ENCODE results near the gene POLD1.

POLD1 gene

DNA sequence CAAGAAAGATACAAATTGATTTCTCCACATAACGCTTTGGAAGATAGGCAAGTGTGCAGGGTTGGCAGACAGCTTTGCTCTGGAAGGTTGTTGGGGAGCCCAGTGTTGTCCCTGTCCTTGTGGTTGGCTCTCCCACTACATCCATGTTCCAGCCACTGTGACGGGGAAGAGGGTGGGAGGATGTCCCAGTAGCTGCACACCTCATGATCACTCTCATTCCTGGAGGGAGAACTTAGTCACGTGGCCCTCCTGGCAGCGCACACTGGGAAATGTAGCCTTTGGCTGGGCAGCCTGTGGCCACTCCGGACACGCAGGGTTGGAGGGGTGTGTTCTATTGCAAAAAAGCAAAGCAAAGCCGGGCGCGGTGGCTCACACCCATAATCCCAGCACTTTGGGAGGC, 9.9 kb downstream of the POLD1 start:
- FAIRE-seq: no peak

DNA sequence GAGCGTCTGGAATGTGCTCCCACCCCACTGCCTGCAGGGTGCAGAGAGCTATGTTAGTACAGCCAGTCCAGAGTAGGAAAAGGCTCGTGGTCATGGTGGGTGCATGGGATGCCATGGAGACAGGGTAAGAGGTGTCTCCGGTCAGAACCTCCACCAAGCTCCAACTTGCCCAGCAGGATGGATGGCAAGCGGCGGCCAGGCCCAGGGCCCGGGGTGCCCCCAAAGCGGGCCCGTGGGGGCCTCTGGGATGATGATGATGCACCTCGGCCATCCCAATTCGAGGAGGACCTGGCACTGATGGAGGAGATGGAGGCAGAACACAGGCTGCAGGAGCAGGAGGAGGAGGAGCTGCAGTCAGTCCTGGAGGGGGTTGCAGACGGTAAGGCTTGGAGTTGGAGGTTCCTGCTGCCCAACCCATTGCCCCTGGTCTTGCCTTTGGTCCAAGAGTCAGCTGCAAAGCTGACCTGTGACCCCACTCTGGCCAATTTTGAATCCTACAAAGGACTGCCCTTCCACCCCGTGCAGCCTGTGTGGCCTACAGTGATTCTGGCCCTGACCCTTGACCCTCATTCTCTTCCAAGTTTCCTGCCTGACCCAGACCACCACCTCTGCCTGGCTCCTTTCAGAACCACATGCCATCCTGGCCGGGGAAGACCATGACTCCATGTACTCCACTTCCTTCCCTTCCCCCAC, 14.7 kb downstream of the POLD1 start:
- no peak for FAIRE-seq

DNA sequence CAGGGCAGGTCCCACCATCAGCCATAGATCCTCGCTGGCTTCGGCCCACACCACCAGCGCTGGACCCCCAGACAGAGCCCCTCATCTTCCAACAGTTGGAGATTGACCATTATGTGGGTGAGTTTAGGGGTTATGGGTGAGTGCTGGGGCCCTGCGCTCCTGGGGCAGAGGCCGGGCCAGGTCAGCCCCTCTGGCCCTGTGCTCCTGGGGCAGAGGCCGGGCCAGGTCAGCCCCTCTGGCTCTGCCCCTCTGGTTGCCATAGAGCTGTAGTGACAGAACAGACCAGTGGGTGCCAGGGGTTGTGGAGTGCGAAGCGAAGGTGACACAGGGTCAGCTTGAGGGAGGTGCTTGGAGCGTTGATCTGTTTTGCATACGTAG, 15.2 kb downstream of the POLD1 start:
- FAIRE-seq: no peak

DNA sequence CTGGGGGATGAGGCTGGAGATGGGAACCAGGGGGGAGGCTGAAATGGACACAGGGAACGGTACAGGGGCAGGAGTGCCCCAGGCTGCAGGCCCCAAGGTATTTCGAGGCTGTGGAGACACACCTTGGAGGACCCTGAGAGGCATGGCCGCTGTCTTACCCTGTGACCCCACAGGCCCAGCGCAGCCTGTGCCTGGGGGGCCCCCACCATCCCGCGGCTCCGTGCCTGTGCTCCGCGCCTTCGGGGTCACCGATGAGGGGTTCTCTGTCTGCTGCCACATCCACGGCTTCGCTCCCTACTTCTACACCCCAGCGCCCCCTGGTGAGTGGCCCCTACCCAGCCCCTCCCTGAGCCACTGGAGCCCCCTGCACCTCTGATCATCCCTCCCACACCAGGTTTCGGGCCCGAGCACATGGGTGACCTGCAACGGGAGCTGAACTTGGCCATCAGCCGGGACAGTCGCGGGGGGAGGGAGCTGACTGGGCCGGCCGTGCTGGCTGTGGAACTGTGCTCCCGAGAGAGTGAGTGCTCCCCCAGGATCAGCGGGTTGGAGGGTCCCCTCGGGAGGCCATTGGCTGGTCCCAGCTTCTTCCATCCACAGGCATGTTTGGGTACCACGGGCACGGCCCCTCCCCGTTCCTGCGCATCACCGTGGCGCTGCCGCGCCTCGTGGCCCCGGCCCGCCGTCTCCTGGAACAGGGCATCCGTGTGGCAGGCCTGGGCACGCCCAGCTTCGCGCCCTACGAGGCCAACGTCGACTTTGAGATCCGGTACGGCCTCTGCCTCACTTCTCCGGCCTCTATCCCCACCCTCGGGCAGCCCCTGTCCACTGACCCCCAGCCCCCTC, 17.7 kb downstream of the POLD1 start:
- FAIRE-seq: no peak

DNA sequence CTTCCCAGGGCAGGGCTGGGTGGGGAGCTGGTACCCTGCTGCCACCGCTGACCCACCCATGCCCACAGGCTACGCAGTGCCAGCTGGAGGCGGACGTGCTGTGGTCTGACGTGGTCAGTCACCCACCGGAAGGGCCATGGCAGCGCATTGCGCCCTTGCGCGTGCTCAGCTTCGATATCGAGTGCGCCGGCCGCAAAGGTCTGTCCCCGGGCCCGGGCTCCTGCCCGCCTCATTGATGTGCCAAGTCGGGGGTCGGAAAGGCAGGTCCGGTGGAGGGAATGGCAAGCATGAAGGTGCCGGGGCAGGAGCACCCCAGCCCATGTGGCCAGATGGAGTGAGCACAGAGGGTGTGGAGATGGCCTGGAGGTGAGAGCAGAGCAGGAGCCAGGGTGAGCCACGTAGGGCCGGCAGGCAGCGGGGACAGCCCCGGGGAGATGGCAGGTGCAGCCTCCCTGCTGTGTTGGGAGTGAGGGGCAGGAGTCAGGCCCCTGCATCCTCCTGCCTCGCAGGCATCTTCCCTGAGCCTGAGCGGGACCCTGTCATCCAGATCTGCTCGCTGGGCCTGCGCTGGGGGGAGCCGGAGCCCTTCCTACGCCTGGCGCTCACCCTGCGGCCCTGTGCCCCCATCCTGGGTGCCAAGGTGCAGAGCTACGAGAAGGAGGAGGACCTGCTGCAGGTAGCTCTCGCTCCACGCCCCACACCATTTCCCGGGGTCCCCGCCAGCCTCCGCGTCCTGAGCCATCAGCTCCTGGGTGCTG, 18.6 kb downstream of the POLD1 start:
- no peak for FAIRE-seq

DNA sequence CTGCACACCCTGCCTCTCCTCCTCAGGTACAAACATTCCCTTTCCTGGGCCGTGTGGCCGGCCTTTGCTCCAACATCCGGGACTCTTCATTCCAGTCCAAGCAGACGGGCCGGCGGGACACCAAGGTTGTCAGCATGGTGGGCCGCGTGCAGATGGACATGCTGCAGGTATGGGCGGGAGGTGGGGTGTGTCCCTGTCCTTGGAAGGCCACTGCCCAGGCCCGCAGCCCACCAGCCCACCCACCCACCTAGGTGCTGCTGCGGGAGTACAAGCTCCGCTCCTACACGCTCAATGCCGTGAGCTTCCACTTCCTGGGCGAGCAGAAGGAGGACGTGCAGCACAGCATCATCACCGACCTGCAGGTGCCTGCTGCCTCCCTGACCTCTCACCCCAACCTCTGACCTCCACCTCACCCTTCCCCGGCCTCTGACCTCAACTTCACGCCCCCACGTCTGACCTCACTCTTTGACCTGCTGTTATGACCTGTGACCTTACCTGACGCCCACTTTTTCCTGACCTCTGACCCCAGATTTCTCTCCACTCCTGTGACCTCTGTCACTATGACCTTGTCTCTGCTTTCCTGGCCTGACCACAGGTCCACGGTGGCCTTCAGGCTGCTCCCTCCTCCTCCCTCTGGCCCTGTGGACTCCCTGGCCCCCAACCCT, 22.1 kb downstream of the POLD1 start:
- FAIRE-seq: no peak

DNA sequence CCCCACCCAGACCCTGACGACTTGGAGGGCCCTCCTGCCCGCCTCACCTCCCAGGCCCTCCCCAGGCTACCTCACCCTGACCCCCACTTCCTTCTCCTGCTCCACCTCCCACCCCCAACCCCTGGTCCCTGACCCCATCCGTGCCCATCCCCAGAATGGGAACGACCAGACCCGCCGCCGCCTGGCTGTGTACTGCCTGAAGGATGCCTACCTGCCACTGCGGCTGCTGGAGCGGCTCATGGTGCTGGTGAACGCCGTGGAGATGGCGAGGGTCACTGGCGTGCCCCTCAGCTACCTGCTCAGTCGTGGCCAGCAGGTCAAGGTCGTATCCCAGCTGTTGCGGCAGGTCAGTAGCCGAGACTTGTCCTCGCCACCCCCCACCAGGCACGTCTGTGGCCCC, 22.7 kb downstream of the POLD1 start:
- FAIRE-seq: no peak

DNA sequence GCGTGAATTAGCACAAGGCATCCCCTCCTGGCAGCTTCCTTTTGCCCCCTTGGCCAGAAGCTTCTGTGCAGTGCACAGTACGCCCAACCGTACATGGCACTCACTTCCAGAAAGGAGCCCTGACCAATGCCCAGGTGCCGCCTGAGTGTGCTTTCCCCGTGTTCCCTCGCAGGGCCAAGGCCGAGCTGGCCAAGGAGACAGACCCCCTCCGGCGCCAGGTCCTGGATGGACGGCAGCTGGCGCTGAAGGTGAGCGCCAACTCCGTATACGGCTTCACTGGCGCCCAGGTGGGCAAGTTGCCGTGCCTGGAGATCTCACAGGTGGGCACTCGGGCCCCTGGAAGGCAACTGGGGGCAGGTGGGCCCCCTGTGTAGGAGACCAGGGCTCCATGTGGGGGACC, 25.2 kb downstream of the POLD1 start:
- no peak for FAIRE-seq

DNA sequence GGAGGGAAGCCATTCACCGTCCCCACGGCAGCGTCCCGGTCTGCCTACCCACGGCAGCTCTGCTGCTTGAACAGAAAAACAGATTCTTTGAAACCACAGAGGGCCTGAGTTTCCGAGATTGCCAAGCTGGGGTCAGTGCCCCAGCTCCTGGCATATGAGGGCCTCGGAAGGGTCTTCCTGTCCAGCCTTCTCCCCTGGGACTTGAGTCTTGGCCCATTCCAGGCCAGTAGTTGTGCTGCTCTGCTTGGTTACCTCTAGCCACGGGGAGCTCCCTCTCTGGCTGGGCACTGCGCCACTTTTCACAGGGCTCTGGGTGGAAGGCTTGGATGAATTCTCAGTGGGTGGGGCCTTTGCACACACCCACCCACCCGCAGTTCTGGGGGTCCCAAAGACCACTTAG, 26.0 kb downstream of the POLD1 start:
- FAIRE-seq: no peak

DNA sequence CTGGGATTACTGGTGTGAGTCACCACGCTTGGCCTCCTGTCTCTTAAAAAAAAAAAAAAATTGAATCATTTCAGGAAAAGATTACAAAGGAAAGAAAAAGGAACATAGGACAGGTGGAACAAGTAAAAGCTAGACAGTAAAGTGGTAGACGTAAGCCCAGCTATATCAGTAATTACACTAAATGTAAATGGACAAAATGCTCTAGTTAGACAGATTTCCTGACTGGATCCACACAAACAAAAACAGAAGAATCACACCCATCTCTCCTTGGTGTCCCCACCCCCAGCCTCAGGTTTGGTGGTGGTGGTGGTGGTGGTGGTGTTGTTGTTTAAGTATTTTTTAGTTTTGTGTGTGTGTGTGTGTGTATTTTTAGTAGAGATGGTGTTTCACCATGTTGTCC, 28.3 kb downstream of the POLD1 start:
- FAIRE-seq: no peak

DNA sequence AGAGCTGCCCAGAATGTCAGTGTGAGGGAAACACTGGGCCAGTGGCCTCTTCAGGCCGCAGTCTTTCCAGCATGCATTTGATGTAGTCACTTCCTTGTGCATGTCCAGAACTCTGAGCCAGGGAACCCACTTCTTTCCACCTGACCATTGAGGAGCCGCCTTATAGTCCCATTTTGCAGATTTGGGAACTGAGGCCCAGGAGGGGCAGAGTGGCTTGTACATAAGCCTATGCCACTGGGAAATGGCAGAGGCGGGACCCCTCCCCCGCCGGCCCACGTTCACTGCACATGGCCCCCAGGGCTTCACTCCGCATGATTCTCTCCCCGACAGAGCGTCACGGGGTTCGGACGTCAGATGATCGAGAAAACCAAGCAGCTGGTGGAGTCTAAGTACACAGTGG, 28.9 kb downstream of the POLD1 start:
- FAIRE-seq: no peak

DNA sequence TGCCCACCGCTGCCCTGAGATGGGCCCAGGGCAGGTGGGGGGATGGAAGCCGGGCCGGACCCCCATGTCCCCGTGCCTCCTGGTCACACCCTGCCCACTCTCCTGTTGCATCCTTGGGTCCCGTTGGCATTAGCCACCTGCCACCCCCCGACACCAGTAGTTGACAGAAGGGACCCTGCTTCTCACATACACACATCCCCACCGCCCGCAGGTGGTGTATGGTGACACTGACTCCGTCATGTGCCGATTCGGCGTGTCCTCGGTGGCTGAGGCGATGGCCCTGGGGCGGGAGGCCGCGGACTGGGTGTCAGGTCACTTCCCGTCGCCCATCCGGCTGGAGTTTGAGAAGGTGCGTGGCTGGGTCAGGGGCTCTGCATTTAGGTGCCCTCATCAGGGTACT, 29.4 kb downstream of the POLD1 start:
- no peak for FAIRE-seq

DNA sequence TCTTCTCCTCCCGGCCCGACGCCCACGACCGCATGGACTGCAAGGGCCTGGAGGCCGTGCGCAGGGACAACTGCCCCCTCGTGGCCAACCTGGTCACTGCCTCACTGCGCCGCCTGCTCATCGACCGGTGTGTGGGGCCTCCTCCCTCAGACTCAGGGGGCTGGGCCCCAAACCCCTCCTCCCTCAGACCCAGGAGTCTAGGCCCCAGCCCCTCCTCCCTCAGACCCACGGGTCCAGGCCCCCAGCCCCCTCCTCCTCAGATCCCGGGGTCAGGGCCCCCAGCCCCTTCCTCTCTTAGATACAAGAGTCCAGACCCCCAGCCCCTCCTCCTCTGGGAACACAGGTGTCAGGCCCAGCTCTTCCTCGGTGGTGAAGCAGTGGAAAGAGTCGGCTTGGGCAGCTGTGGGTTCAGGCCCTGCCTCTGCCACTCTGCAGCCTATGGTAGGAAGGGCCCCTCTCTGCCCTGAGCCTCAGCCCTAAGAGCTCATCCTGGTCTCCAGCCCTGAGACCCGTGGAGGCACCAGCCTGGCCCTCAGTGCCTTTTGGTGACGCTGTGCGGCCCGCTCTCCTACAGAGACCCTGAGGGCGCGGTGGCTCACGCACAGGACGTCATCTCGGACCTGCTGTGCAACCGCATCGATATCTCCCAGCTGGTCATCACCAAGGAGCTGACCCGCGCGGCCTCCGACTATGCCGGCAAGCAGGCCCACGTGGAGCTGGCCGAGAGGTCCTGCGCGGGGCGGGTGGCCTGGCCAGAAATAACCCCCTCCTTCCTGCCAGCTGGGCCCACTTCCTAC, 30.9 kb downstream of the POLD1 start:
- peak; percentile 85 for FAIRE-seq

DNA sequence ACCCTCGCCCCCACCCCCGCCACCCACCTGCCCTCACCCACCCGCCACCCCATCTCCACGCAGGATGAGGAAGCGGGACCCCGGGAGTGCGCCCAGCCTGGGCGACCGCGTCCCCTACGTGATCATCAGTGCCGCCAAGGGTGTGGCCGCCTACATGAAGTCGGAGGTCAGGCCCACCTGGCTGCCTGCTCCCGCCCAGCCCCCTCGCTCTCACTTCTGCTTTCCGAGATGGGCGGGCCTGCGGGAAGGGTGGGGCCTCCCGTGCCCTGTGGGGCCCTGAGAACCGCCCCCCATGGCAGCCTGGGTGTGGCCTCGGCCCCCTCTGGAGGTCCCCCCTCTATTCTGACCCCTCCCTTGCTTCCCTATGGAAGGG, 31.5 kb downstream of the POLD1 start:
- no peak for FAIRE-seq

DNA sequence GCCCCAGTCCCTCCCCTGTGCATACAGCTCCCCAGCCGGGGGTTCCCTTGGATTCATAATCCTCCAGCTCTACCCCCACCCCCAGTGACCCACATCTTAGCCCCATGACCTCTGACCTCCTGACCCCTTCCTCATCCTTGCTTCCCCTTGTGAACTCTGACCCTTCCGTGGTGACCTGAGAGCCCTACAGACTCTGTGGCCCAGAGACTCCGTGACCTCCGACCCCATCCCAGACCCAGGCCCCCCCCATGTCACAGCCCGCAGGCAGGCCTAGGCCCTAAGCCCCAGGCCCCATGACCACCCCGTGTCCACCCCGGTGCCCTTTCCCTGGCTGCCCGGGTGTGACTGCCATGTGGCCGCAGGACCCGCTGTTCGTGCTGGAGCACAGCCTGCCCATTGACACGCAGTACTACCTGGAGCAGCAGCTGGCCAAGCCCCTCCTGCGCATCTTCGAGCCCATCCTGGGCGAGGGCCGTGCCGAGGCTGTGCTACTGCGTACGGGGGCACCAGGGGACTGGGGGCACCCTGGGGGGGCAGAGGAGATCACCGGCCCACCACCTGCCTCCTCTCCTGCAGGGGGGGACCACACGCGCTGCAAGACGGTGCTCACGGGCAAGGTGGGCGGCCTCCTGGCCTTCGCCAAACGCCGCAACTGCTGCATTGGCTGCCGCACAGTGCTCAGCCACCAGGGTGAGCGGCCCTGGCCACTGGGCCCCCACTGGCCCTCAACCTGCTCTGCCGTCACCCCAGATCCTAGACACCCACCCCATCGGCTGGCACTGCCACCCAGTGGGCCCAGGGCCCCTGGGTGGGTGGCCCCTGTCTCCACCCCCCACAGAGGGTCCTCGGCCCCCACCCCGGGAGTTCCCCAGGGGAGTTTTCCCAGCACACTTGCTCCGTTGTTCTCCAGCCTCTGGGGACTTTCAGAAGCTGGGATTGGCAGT, 32.2 kb downstream of the POLD1 start:
- no peak for FAIRE-seq

DNA sequence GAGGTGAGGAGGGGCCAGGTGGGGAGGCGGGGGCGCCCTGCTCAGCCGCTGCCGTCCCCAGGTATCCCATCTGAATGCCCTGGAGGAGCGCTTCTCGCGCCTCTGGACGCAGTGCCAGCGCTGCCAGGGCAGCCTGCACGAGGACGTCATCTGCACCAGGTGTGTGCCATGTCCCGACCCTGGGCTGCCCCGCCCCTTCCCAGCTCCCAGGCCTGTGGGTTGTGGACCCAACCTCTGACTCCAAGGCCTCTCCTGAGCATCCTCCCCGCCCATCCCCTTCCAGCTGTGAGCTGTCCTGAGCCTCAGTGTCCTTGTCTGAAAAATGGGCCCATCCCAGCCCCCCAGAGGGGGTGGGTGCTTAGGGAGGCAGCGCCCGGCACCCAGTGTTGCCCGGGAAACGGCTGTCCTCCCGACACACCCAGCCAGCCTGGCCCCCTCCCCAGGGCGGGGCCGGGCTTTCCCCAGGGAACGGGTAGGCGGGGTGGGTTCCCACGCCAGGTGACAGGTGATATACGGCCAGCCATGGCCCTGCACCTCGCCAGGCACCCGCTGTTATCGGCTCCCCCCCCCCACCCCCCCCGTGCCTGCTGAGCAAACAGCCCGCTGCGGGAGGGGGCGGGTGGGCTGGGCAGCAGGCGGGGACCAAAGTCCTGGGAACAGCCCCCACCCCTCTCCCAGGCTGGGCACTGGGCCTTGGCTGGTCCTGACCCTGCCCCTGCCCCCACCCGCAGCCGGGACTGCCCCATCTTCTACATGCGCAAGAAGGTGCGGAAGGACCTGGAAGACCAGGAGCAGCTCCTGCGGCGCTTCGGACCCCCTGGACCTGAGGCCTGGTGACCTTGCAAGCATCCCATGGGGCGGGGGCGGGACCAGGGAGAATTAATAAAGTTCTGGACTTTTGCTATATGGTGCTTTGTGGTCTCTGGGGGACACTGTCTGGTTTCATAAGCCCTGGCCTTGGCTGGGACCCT, 33.2 kb downstream of the POLD1 start:
- FAIRE-seq: no peak

DNA sequence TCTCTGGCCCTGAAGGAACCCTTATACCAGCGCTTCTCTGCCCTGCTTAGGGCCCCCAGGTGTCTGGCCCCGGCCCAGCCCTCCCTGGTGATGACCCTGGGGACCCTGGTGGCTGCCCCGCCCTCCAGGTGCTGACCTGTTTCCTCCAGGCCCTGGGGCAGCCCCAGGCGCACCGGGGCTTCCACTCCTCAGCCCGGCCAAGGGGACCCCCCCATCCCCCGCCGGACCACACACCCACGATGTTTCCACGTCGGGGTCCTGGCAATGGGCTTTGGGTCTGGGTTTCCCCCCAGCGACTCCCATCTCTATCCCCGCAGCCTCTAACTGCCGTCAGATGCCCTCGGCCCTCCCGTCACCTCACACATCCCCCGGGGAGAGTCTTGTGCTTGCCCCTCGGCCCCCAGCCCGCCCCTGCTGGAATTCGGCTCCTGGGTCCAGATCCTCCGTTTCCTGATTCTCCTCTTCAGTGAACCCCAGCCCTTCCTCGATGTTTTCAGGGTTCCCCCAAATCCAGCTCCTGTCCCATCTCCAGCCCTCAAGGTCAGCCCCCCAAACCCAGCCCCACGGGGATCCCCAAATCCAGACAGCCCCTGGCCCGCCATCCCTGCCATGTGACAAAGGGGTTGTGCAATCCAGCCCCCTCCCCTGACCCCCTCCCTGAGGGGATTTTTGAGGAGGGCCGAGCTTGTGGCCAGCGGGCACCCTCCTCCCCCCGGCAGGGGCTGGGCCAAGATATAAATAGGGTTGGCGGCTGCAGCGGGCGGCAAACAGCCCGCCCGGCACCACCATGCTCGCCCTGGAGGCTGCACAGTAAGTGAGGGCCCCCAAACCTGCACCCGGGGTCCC, 34.3 kb downstream of the POLD1 start, which contains the start of gene SPIB:
Gene SPIB (plus strand): TSS at position 763 of the 846 bp plus-strand sequence. CDS start 25 bp downstream, at position 788.
- no peak for FAIRE-seq

DNA sequence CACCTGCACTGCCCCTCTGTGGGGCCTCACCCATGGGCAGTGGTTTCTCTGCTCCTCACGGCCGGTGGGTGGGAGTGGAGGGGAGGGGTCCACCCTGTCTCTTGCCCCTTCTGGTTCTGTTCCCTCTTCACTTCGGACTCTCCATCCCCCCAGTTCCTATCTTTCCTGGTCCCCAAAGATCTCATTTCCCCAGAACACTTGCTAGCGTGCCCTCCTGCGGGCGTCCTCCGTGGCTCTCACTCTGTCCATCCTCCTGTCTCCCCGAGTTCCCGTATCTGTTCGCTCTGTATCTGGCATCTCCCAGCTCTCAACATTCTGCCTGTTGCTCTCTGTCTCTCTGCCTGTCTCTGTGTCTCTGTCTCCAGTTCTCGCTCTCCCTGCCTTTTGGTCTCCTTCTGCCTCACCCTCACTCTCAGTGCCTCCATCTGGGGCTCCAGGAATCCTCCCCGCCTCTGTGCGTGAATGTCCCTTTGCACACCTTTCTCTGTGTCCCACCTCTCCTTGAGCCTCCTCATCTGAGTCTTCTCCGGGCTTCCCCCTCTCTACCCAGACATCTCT, 35.0 kb downstream of the POLD1 start:
- FAIRE-seq: no peak
